SKM-1 (cell line): ENCODE results near the gene BICC1.

Source experiments
- DNase-seq: peaks from one replicate; lab custom pipeline; 2025; ENCODE audit not compliant: unreplicated experiment; lab: John Stamatoyannopoulos, UW

The BICC1 gene

DNA sequence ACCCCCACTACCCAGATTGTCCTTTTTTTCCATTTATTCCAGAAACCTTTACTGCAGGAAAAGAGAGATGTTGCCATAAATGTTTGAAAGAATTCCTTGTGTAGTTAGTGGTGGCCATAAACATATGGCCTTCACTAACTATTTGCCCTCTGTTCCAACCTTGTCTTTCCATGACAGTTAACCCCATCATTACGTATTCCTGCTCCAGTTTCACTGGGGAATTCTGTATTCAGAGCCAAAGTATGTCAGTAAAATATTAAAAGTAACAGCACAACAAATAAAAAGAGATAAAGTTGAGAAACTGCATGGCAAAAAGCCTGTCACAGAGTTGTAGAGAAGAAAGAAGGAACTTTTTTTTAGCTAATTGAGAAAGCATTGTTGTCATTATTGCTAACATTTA, 261.3 kb downstream of the BICC1 start:
- DNase-seq, result no peak

DNA sequence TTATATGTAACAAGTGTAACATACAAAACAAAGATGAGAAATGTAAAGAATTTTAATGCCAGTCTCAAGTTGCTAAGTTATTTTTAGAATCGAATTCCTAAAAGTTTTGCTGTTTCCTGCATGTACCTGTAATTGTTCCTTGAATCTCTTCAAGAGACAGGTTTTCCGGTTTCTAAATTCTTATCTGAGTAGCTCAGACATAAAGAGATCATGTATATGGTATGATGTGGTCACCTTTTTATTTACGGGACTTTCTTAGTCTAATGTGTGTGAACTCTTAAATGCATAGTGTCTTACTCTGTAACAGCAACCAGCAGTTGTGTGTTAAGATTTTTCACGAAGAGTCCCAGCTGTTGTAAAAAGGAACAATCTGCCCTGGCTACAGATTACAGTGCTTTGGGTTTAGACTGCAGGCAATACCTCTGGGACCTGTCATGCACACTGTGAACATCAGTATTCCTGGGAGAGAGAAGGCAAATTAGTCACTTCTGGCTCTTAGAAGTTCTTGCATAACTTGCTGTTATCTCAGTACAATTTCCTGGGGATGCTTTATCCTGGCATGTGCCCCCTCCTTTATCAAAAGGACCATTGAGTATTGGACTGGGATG, 263.4 kb downstream of the BICC1 start:
- DNase-seq, result no peak

DNA sequence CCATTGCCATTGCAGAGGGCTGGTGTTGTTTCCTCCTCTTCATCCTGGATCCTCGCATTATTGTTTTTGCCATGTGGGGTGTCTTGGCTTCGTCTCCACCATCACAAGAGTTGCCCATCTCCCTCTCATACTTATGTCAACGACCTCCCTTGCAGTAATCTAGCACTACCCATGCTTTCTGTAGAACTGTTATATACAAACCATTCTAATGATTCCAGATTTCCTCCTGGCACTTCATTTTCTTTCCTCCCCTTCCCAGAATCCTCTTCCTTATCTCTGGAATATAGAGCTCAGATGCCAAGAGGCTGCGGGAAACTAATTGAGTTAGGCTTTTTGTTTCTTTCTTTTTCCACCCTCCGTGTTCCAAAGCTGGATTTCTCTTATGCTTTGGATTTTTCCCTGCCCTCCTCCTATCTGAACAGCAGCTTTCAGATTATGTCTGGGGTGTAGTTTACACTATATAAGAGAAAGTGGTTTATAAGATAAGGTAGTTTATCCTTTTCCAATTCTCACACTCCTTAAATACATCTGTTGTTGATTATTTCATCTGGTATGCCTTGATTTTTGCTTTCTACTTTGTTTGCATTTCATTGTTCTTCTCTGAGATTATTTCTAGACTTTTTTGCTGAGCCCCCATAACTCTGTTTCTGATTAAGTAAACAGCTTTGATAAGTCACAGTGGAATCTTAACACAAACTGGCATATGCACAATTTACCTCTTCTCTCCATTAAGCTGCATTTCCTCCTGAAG, 264.1 kb downstream of the BICC1 start:
- DNase-seq, result no peak

DNA sequence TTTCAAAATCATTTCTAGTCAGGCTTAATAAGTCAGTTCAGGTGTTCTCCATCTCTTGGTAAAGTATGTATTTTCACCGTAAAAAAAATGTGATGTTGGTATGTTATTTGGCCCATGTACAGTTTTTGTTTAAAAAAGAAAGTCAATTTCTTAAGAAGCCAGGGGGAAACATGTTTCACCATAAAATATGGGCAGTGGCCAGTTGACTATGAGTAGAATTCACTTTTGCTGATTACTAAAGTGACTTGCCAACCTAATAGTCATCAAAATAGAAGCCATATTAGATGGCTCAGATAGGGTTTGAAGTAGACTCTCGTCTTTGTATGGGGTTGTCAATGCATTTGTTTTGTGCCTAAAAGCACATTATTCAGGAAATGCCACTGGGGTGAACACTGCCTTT, 266.3 kb downstream of the BICC1 start:
- no peak for DNase-seq

DNA sequence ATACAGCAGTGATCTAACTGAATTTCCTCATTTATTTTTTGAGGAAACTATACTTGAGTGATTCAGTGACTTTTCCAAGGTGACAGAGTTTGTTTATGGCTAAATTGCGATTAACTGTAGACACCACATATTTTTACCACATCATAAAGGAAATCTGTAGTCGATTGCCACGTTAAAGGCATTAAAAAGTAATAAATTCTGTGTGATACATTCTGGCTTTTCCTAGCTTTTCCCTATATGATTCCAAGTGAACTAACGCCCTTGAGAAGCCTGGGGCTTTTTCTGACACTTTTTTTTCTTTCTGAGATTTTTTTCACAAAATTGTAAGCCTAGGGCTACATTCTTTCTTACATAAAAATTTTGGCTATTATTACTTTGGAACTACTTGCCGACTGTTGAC, 266.9 kb downstream of the BICC1 start:
- DNase-seq, result no peak

DNA sequence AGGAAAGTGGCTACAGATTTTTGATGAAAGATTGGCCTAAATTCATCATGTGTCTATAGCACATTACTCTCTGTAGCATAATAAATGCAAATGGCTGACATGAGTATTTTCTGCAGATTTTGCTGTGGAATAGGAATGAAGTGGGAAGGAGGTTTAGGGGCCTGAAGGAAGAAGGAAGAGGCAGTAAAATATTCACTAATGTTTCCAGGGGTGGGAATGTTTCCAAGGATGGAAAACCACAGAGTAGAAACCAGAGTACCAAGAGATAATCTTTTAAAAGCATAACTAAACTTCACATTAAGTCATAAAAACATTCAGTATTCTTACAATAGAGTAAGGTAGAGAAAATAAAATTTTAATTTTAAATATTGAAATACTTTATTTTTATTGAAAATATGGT, 267.8 kb downstream of the BICC1 start:
- no peak for DNase-seq

DNA sequence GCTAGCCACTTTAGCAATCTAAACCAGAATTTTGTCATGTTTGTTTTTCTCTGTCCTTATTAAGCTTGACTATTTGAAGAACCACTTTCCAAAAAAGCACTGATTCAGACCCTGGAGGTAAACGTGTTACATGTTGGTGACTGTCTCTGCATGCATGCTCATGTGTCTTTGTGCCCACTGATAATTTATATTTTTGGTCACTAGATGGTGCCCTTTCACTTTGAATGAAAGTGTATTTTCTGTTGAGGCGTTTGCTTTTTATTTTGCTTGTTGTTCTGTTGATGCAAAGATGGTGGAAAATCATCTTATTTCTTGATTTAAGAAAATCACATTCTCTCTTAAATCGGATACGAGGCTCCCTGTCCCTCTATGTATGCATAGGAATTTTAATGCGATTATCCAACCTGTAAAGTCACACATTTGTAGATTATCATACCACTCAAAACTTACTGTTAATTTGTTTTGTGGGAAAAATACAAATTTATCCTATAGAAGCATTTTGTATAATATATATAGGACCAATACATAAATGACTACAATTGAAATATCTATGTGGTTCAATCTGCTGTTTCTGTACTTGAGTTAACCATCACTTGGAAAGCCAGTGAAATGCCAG, 269.3 kb downstream of the BICC1 start:
- DNase-seq, result peak; percentile 25

DNA sequence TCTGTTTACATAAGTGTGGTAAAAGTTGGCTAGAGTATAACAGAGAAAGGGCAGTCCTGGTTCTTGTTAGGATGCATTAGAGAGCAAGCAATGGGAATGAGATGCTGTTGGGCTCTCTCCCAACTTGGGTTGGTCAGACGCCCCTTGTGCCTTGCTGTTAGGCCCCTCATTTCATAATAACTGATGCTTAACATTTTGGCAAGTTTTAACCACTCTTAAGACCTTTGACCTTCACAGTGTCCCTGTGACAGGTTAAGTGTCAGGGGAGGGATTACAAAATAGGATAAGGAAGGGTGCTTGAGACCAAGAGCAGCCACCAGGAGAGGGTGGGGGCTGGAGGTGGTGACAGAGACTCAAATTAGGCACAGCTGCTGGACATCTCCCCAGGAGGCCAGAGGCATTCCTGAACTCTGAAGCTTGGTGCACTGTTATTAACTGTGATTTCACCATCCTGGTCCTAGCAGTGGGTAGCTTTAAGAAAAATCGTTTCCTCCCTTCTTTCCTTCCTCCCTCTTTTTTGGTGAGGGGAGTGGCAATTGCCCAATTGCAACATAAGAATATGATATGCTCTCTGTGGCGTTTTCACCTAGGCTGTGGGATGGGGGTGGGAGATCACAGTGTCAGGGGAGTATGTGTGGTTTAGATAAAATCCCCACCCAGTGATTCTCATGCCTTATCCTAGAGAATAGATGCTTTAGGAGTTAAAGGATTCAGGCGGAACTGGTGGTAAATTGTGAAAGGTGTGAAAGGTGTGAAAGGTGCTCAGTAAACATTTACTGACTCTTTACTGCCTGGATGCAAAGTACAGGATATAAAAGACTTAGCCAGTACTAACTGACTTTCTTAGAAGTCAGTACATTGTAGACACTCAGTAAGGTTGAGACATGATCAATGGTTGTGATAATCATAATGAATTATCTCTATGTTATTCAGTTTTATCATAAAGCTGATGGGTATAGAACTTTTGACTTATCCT, 270.5 kb downstream of the BICC1 start:
- no peak for DNase-seq

DNA sequence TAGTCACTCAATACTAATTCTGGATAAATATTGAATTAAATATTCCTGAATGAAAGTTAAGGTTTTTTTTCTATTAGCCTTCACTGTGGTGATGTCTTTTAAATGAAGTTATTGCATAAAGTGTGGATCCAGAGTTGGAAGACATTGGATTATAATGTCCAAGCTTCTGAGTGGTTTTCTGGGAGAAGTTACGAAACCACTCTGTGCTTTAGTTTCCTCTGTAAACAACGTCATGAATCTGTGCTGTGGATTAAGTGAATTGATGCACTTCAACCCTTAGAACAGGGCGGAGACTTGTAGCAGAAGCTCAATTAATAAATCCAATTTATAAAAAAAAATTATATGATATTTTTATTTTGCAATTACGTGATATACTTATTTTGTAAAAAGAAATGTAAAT, 271.7 kb downstream of the BICC1 start:
- DNase-seq, result no peak

DNA sequence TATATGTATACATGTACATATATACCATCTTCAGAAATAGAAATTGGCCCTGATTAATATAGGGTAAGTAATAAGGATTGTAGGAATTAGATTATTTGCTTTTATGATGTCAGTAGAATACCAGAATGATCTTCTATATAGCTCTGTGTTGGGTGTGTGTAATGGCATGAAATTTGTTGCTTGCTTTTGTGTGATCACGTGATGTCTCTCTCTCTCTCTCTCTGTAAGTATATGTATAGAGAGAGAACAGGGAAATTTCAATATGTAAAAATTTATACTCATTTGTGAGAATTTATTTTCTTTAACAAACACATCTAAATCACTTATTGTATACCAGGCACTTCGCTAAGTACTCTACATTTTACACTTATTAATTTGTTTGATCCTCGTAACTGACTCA, 272.7 kb downstream of the BICC1 start:
- DNase-seq, result no peak

DNA sequence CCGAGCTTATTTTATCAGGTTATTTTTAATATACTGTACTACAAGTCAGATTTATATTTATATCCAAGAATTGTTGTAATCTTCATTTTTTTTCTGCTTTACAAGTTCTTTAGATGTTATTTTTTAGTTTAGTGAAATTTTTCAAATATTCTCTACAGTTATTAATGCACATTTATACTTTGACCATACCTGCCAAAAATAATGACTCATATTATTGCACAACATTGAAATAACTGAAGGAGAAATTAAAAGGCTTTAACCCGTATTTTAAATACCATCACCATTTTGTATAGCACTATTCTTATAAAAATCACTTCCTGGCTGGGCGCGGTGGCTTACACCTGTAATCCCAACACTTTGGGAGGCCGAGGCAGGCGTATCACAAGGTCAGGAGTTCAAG, 278.5 kb downstream of the BICC1 start:
- DNase-seq, result no peak

DNA sequence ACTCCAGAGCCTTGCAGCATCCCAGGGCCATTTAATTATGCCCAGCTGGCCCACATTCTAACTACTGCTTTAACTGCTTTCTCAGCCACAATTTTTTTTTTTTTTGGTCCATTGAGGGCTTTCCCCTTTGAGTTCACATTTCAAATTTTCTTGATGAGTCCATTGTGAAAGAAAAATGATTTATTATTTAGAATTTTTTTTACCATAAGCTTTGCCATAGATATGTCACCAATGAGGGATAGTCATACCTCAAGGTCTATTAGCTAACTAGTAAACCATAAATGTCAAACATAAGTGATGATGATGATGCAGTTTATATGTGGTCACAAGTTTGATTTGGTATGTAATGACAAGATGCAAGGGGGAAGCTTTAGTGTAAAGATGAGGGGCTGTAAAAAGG, 282.9 kb downstream of the BICC1 start:
- DNase-seq, result no peak

DNA sequence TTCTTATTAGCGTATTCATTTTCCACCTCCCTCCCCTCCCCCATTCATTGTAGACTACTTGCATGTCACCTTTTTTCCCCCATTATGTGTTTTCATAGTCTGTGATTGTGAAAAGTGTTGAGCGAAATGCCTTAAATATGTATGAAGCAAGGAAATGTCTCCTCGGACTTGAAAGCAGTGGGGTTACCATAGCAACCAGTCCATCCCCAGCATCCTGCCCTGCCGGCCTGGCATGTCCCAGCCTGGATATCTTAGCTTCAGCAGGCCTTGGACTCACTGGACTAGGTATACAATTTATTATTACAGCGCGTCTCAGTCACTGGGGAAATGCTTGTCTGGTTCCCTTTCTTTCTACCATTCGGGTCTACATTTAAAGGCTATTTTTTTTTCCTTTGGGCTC, 283.6 kb downstream of the BICC1 start:
- no peak for DNase-seq

DNA sequence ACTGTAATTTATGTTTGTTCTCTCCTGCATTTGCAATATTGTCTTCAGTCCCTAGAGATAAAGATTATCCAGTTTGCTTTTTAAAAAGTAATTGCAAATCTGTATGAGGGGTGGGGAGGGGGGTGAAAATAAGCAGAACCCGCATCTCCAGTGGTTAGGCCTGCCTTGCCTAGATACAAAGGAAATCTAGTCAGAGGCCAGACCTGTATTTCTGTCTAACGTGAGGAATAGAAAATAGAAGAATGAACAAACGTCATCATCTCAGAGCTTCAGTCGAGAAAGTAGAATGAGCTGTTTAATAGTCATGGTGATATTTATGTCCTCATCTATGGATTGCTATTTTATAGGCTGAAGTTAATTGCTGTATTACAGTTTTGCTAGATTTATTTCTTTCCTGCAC, 284.2 kb downstream of the BICC1 start:
- no peak for DNase-seq

DNA sequence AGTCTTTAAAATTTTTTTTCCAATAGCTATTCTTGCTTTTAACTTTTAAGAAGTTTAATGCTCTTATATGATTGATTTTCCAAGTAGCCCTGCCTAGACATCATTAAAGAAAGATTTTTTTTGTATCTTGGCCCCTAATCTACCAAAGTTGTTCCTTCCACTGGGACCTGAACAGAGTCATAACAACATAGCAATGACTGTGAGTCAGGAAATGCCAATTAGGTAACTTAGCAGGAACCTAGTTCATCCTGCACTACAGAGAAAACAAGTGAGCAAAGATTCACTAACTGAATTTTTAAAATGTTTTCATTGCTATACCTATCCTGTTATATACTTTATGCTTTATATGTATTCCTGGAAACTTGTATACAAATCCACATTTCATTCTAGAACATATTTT, 284.7 kb downstream of the BICC1 start:
- no peak for DNase-seq

DNA sequence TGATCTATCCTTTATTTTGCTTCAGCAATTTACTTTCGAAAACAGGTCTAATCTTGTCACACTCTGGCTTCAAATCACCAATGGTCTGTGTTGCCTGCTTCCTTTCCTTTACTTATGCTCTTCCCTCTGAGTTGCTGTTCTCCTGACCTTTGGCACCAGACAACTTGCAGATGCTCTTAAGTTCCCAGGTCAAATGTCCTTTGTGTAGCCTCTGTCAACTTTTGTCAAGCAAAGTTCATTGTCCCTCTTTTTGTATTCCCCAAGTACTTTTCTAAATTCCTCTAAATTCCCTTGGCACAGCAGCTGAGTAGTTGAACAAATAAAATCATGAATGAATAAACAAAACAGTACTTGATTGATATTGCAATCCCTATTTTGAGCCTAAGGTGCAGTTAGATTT, 289.4 kb downstream of the BICC1 start:
- no peak for DNase-seq

DNA sequence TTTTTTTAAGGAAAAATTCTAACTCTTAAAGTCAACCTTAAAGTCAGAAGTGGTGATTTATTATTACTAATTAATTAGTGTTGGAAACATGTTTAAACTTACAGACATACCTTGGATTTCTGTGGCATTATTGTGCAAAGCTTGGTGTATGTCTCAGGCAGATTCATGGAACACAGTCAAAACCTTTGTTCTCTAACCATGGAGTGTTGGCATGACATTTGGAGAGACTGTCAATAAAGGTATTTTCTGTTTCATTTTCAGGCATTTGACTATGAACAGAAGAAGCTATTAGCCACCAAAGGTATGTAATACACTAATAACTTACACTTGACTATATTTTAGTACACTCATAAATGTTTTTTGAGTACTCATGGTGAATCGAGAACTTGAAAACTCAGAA, 293.7 kb downstream of the BICC1 start:
- DNase-seq, result no peak

DNA sequence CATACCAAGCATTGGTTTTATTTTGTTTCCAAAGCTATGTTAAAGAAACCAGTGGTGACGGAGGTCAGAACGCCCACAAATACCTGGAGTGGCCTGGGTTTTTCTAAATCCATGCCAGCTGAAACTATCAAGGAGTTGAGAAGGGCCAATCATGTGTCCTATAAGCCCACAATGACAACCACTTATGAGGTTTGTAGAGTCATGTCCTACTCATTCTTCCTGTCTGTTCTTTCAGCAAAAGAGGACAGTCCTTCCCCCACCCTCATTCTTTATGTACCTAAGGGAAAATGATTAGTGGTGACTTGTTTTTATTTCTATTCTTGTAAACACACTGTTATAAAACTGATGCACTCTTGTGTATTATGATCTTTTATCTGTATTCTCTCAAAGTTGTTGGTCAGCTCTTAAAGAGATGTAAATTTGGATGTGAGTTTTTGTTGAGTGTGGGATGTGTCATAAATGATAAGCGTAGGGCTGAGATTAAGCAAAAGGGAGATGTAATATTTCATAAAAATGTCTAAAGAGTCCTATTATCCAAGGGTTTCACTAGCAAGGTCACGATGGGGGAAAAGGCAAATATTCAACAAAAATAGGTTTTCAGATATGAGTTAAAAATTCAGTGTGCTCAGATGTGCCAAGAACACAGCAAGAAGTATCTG, 294.4 kb downstream of the BICC1 start:
- DNase-seq, result no peak

DNA sequence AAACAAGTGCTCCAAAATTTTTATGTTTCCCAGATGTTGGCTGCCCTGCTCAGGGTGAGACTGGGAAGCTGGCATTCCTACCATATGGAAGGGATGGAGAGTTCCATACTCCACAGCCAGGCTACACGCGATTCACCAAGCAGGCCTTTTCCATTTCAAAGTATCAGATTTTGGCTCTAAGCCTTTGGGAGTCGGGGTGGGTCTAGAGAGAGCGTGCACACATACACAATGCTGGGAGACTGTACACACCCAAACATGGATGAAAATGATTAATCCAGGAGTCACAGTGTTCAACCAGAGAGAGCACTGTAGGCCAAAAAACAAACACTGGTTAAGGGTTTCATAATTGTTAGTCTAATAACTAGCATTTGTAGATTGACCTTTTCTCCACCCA, 295.0 kb downstream of the BICC1 start:
- DNase-seq, result no peak

DNA sequence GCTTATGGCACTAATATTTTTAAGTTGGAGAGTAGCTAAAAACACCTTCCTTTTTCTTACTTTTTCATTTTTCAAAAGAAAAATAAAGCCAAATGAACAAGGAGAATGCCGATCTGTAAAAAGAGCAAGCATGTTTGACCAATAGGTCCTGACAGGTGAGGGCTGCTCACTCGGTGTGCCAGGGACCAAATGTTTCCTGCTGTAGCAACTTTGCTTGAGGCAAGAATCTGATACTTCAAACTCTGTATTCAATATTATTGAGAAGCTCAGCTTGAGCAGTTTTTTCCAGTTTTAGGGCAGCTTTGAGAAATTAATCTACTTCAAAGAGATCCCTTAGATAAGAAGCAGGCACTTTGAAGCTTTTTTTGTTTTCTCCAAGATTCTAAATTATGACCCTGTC, 298.1 kb downstream of the BICC1 start:
- no peak for DNase-seq

DNA sequence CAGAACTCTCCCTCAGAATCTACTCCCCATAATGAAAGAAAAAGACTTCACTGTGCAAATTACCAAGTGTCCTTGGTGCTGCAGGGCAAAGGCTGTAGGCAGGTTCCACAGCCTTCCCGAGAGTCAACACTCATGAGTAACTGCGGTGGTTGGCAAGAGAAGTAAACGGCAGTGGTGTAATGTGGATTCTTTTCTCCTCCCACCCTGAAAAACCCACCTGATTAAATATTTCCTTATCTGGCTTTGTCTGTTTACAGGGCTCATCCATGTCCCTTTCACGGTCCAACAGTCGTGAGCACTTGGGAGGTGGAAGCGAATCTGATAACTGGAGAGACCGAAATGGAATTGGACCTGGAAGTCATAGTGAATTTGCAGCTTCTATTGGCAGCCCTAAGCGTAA, 300.9 kb downstream of the BICC1 start:
- no peak for DNase-seq
